ENCODE data around the gene PSME2. TPM values are rescaled to one million over a fixed set of nuclear protein-coding genes. Genes with fewer than 3 reads are reported as not detected.

The PSME2 gene
- total and polyA plus RNA-seq, 2 of the 13 experiments (the other 11 are each of a cell fraction or from before 2014, with no cell fraction given), result 332 to 716 TPM

DNA sequence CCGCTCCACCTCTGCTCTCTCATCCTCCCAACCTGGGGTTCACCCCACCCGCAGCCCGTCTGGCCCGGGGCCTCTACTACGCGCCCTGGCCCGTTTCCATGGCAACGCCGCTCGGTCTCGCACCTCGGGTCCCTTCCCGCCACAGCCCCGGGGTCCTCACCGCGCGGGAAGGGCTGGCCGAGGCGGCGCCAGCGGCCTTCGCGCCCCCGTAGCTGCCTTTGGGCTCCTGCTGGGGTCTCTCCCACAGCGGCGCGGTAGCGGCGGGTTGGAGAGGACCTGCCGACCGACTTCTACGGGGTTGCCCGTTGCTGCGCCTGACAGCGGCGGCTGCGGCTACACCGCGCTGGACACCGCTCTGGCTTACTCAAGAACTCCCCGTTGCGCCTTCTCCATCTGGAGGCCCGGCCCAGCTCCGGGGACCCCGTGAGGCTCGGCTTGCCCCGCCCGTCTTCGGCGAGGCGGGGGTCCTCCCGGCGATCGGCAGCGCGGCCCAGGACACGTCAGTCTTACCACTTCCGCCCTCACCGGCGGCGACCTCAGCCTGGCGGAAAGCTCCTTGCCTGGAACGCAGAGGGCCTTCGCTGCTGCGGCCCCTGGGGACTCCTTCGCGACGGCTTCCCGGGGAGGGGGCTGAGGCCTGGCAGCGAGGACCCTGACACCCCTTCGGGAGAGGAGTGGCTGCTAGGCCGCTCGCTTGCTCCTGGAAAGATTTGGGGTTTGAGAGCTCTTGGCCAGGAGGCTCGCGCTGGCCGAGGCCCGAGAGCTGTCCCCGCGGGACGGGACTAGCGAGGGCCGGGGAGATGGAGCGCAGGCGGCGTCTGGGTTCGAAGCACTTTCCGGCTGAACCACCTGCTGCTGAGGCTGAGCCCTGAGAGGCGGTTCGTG lies 49.0 kb upstream of the PSME2 start, which contains the start of gene TM9SF1 (continued):
- TF ChIP-seq, protein P1, sequence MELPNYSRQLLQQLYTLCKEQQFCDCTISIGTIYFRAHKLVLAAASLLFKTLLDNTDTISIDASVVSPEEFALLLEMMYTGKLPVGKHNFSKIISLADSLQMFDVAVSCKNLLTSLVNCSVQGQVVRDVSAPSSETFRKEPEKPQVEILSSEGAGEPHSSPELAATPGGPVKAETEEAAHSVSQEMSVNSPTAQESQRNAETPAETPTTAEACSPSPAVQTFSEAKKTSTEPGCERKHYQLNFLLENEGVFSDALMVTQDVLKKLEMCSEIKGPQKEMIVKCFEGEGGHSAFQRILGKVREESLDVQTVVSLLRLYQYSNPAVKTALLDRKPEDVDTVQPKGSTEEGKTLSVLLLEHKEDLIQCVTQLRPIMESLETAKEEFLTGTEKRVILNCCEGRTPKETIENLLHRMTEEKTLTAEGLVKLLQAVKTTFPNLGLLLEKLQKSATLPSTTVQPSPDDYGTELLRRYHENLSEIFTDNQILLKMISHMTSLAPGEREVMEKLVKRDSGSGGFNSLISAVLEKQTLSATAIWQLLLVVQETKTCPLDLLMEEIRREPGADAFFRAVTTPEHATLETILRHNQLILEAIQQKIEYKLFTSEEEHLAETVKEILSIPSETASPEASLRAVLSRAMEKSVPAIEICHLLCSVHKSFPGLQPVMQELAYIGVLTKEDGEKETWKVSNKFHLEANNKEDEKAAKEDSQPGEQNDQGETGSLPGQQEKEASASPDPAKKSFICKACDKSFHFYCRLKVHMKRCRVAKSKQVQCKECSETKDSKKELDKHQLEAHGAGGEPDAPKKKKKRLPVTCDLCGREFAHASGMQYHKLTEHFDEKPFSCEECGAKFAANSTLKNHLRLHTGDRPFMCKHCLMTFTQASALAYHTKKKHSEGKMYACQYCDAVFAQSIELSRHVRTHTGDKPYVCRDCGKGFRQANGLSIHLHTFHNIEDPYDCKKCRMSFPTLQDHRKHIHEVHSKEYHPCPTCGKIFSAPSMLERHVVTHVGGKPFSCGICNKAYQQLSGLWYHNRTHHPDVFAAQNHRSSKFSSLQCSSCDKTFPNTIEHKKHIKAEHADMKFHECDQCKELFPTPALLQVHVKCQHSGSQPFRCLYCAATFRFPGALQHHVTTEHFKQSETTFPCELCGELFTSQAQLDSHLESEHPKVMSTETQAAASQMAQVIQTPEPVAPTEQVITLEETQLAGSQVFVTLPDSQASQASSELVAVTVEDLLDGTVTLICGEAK (IDR thresholded peaks at IDR 0.05), result no peak; the same call in 1 of the 2 replicates
- TF ChIP-seq, protein P1 (CRISPR knock-in tag; IDR thresholded peaks at IDR 0.05), result peak; percentile 92
- TF ChIP-seq ZNF263 (CRISPR knock-in tag; IDR thresholded peaks at IDR 0.05), result peak; percentile 80
- peak; percentile 87 for TF ChIP-seq YY1 (IDR thresholded peaks at IDR 0.05; ENCODE audit: insufficient read depth, insufficient replicate concordance, low read depth, low read length)
- peak; percentile 94 for TF ChIP-seq SP4 (CRISPR knock-in tag; IDR thresholded peaks at IDR 0.05)
- peak; percentile 94 for TF ChIP-seq ZNF773 (CRISPR knock-in tag; IDR thresholded peaks at IDR 0.05; ENCODE audit: borderline replicate concordance)
- TF ChIP-seq CBX1 (IDR thresholded peaks at IDR 0.05; ENCODE audit: low read depth), result peak; percentile 83
- no peak for TF ChIP-seq FOXP1 (IDR thresholded peaks at IDR 0.05)
- TF ChIP-seq FOXP1 (CRISPR knock-in tag; IDR thresholded peaks at IDR 0.05), result peak; percentile 43
- peak; percentile 96 for TF ChIP-seq ZSCAN9 (CRISPR knock-in tag; IDR thresholded peaks at IDR 0.05; ENCODE audit: borderline replicate concordance)
- peak; percentile 95 for TF ChIP-seq BRD4 (CRISPR knock-in tag; IDR thresholded peaks at IDR 0.05)
- peak; percentile 80 for TF ChIP-seq ZNF768 (CRISPR knock-in tag; IDR thresholded peaks at IDR 0.05)
- TF ChIP-seq, protein P2, sequence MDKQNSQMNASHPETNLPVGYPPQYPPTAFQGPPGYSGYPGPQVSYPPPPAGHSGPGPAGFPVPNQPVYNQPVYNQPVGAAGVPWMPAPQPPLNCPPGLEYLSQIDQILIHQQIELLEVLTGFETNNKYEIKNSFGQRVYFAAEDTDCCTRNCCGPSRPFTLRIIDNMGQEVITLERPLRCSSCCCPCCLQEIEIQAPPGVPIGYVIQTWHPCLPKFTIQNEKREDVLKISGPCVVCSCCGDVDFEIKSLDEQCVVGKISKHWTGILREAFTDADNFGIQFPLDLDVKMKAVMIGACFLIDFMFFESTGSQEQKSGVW (CRISPR knock-in tag; IDR thresholded peaks at IDR 0.05; ENCODE audit: borderline replicate concordance), result no peak
- TF ChIP-seq FOXO1 (CRISPR knock-in tag; IDR thresholded peaks at IDR 0.05), result peak; percentile 78
- peak; percentile 99 for TF ChIP-seq ZNF451 (CRISPR knock-in tag; IDR thresholded peaks at IDR 0.05)
- peak; percentile 73 for TF ChIP-seq ZNF367 (CRISPR knock-in tag; IDR thresholded peaks at IDR 0.05; ENCODE audit: borderline replicate concordance)
